HFF-Myc (cell line): ENCODE measurements around the gene DIP2A.

ENCODE experiments used
- DNase-seq: peaks from one replicate; pipeline ENCODE4 v3.0.0-alpha.2; 2011; ENCODE audit warnings: low read depth; ENCODE audit errors: extremely low read depth
- H3K4me3 ChIP-seq: replicated peaks from 2 replicates; pipeline ENCODE4 v1.5.1; 2011; ENCODE audit warnings: low read depth, mild to moderate bottlenecking, control low read depth, low read length
- CTCF ChIP-seq: IDR thresholded peaks from 2 replicates; pipeline ENCODE4 v1.5.1; 2012; ENCODE audit warnings: mild to moderate bottlenecking, low read depth, low read length, control low read depth; ENCODE audit errors: missing control alignments

Gene DIP2A

GRCh38 chr21:46425041-46425440 lies 33.6 kb upstream of the DIP2A start:
- no peak overlapping the region for H3K4me3 ChIP-seq
- TF ChIP-seq CTCF: no peak
- no peak for DNase-seq

DNA sequence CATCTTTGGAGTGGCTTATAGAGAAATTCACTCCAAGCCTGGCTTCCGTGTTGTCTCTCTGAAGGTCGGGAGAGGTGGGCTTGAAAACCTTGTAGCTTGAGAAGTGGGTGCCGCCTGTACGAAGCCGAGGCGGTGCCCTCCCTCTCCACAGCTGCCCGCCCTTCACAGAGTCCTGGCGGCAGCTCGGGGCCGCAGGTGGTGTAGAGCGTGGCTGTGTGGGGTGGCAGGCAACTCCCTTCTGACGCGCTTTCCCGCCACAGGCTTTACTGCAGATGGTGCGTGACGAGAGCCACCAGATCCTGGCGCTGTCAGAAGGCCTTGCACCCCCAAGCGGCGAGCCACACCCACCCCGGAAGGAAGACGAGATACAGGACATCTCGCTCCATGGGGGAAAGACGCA lies 33.1 kb upstream of the DIP2A start:
- TF ChIP-seq CTCF: no peak
- no peak overlapping the region for H3K4me3 ChIP-seq
- DNase-seq: no peak

GRCh38 chr21:46426313-46427046 lies 32.2 kb upstream of the DIP2A start:
- no peak for DNase-seq
- TF ChIP-seq CTCF: no peak
- H3K4me3 ChIP-seq: no peak overlapping the region

- no peak for DNase-seq
- TF ChIP-seq CTCF: no peak
- no peak overlapping the region for H3K4me3 ChIP-seq
Measured at GRCh38 chr21:46427516-46427915, 31.2 kb upstream of the DIP2A start.

DNA sequence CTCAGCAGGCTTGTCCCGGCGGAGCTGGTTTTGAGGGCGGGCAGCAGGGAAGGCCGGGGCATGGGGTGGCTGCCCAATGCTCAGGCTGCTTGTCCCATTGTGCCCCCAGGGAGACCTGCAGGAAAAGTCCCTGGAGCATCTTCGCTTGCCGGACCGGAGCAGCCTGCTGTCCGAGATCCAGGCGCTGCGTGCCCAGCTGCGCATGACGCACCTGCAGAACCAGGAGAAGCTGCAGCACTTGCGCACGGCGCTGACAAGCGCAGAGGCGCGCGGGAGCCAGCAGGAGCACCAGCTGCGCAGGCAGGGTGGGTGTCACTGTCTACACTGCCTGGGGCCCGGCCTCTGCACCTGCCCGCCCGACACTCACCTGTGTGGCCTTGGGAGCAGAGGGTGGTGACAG lies 30.4 kb upstream of the DIP2A start:
- DNase-seq: no peak
- TF ChIP-seq CTCF: no peak
- H3K4me3 ChIP-seq: no peak overlapping the region

DNA sequence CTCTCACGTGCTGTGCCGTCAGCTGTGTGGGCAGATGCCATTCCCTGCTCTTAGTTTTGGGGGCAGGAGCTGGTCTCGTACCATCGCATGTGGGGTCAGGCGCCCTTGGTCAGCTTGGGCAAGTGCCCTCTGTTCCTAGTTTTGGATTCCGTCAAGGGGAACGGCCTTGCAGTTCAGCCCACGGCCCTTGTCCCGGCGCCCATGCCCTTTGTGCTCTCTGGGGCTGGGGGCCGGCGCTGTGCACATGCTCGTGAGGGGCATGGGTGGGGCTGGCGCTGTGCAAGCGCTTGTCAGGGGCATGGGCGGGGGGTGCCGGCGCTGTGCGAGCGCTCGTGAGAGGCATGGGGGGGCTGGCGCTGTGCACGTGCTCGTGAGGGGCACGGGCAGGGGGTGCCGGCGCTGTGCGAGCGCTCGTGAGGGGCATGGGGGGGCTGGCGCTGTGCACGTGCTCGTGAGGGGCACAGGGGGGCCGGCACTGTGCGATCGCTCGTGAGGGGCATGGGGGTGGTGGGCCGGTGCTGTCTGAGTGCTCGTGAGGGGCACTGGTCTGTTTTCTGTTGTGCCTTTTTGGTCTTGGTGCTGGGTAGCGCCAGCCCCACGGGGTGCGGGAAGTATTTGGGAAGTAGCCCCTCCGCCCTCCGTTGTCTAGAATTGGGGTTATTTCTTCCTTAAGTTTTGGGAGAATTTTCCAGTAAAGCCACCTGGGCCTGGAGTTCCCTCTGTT lies 29.5 kb upstream of the DIP2A start:
- H3K4me3 ChIP-seq: no peak overlapping the region
- TF ChIP-seq CTCF: no peak
- DNase-seq: no peak
